ENCODE data around the gene CRMP1.
"Not testable (repeated sequence)": the region's sequence is repeated elsewhere in the genome, so short reads cannot be mapped to it uniquely, and the experiment has no call there.

Gene CRMP1

DNA sequence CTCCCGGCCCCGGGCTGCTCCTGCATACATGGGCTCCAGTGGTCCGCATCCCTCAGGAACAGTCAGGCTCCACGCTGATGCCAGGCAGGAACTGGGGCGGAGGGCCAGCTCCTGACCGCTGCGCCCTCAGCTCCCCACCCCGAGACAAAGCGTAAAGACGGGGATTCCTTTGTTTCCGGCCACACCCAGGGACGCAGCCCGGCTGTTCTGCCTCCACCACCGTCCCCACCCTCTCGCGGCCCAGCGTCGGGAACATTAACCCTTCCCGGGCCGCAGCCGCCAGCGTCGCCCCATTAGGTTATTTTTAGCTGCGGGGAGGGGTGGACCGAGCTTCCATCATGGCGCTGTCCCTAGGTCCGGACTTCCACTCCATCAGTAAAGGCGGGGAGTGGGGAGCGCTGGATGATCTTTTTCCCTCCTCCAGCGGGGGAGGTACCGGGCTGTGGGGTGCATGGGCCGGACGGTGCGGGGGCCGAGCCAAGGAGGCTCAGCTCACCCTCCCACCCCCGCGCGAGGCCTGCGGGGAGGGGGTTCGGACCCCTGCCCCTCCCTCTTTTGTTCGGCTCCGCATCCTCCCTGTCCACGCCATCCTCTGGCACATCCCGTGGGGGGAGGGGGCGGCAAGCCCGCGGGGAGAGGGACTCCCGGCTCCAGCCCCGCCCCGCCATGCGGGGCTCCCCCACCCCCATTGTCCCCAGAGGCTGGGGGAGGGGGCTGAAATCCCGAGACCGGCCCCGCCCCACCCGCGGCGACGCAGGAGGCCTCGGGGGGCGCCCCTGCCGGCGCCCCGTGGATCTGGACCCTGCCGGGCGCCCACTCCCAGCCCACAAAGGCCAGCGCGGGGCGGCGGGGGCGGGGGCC, 5.3 kb downstream of the CRMP1 start:
- DNase-seq = no peak

DNA sequence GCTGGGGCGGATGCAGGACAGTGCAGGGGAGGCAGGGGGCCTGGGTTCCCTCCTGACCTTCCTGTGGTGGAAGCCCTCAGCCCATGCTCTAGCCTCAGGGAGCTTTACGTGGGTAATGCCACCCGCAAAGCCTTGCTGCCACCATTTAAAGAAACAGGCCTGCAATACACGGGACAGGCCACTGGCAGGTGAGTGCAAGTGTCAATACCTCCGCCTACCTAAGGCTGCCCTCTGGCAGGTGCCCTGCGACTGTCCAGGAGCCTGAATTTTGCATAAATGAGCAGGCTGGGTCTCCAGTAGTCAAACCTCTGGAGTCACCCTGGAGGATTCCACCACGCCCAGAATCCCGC, 5.9 kb downstream of the CRMP1 start:
- DNase-seq = no peak

DNA sequence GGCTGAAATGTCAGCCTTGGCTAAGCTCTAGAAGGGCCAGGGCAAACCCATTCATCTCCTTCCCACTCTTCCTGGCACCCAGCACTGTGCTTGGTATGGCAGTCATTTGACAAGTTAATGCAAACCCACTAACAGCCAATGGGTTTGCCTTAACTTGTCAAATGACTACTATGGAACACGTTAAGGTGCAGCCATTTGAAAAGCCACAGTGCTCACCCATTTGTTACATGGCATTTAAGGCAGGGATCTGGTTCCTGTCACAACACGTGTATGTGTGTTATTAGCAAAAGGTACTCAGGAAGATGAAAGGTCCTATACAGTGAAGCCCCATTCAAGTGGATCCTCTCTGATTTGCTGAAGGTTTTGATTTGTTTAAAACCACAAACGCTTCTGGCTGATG, 7.2 kb downstream of the CRMP1 start:
- DNase-seq = no peak

DNA sequence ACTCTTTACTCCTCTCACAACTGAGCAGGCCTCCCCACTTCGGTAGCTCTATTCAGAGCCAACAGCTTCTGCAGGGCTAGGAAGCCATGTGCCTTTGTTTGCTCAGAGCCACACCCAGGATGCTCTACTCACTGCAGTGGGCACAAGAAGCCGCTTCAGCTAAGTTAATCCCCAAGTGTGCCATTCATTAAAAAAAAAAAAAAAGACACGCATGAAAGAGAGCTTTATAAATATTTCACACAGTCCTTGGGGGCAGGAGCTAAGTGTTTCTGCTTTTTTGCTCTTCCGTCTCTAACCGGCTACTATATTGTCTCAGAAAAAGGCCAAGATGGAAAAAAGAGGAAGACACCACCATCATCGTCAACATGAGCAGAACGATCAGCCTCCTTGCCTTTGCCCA, 8.1 kb downstream of the CRMP1 start:
- DNase-seq = no peak

DNA sequence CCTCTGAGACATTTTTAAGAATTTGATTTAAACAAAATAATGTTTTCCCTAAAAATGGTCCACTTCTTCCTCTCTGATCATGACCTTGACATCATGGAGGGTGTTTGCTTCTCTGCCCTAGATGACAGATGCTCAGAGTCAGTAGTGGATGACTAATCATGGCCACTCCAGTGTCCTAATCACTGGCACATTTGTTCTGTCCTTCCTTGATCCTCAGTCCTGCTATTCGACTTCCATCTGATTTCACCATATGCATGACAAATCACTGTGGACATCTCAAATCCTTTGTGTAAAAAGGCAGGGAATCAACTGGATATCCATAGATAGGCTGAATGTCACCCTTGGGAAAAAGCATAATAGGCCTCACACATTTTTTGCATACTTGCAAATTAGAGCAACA, 9.0 kb downstream of the CRMP1 start:
- DNase-seq = no peak

DNA sequence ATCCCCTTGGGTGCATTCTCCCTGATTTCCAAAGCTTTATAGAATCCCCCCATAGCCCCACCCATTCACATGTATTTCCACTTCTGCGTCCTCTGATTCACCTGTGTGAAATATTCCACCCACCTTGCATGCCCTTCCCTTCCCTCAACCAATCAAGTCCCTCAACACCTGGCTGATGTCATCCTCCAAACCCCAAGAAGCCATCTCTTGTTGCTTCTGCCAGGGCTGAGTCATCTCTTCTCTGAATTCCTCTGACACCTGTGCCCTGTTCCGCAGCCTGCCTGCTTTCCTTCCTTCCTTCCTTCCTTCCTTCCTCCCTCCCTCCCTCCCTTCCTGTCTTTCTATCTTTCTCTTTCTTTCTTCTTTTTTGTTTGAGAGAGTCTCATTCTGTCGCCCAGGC, 9.9 kb downstream of the CRMP1 start:
- DNase-seq = no peak

DNA sequence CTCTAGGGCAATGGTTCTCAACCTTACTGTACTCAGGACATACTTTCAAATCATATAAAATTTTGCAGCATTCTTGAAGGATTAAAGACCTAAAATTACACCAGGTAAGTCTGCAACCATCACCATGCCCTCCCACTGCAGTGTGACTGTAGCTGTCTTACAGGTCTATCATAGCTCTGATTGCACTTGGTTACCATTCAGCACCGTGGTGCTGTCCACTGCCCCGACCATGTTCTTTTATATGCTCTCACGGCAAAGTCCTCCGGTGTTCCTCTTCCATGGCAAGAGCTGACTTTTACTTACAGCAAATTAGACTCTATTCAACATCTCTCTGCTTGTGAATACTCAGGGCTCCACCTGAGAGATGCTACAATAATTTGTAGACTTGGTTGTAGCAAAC, 11.5 kb downstream of the CRMP1 start:
- no peak for DNase-seq

DNA sequence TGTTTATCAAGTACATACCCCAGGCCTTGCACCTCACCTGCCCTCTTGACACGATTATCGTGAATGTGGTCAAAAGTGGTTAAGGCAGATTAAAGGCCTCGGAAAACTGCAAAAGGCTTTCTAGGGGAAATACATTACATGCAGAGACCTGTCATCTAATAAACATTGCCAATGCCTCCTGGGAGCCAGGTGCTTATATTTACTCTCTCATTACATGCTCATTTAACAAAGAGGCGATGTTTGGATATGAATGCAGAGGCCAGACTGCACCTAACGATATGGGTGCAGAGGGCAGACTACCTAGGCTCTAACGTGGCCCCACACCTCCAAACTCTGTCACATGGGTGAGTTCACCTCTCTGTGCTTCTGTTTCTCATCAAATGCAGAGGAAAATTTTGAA, 14.5 kb downstream of the CRMP1 start:
- DNase-seq = no peak

DNA sequence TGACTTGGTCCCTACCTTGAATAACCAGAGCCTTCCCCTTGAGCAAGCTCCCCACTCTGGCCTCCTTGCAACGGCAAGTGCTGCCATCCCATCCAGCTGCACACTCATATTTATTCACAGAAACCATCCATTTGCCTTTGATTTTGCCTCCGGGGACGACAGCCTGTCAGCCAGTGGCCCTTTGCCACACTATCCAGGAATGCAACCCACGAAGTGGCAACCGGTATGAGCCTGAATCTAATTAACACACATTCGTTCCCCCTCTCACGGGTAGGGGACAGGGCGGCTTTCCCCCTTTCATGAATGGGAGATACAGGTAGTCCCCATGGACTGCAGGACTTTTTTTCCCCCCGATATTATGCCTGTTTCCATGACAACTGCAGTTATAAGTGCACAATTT, 15.5 kb downstream of the CRMP1 start:
- no peak for DNase-seq

DNA sequence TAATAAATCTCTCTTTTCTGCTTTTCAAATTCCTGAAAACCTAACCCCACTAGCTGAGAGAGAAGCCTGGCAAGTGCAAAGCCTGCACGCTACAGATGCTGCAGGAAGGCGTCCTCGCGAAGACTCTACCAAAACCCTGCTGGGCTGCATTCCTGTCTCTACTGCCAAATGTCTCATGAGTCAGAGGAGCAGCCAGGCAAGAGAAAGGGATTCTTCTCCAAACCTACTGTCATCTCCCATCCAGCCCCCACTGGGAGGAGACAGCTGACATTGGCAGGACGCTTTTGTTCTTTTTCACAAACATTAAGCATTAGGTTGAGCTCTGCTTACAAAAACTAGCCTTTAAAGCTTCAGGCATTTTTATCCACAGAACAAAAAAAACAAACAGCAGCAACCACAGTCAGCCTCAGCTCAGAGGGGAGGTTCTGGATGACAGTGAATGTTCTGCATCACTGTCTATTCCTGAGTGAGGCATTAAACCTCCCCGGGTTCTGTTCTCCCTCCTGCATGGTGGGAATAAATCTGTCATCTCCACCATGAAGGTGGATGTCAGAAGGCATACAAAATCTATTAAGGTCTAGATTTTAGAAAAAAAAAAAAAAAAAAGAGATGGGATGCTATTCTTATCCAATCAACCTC, 18.0 kb downstream of the CRMP1 start:
- DNase-seq = no peak

DNA sequence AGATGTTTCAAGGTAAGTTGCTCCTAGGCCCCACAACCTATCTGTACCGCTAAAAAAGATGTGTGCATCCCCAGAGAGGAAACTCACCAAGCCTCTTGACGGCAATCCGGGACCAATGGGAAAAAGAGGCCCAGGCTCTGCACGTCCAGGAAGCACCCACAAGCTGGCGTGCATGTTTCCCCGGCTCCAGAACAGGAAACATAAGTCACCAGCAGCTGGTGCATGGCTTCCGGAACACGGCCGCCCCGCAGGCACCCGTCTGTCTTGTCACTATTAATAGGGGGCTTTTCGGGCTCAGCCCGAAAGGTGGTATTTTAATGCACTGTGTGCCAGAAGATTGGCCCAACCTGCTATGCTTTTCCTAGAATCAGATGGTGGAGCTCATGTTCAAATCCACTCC, 22.2 kb downstream of the CRMP1 start:
- no peak for DNase-seq

DNA sequence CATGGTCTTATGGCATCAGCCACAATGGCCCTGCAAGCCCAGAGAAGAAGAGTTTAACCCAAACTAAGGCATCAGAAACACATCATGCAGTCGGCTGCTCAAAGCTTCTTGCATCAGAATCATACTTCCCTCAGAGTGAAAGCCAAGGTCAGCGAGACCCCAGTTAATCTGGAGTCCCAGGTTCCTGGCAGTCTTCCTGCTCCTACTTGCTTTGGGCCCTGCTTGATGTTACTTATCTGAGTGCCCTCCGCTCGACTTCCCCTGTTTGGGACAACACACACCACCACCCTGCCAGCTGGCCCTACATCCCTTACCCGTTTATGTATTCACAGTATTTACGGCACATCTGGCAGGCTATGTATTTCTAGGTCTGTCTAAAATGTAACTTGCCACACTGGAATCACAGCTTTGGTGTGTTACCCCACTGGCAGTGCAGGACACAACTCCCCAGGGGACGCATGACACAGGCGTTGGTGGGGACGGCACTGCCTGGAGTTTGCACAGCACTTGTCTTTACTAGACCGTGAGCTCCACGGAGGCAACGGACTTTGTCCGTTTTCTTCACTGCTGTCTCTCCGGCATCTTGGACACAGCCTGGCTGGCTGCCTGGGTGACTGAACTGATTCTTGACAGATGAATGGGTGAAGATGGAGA, 22.8 kb downstream of the CRMP1 start:
- no peak for DNase-seq

DNA sequence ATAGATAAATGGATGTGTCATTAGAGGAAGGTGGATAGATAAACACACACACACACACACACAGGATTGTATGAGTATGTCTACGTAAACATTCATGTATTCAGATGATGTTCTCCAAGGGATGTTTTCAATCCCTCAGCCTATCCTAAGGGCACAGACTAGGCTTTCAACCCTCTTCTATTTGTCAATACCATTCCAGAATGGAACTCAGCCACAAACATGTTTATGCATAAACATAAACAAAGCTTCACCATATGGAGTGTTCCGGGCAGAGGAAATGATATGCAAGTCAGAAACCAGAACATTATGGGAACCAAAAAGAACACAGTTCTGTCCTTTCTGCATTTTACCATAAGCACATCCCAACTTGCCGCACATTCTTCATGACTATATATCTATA, 25.0 kb downstream of the CRMP1 start:
- DNase-seq = no peak

DNA sequence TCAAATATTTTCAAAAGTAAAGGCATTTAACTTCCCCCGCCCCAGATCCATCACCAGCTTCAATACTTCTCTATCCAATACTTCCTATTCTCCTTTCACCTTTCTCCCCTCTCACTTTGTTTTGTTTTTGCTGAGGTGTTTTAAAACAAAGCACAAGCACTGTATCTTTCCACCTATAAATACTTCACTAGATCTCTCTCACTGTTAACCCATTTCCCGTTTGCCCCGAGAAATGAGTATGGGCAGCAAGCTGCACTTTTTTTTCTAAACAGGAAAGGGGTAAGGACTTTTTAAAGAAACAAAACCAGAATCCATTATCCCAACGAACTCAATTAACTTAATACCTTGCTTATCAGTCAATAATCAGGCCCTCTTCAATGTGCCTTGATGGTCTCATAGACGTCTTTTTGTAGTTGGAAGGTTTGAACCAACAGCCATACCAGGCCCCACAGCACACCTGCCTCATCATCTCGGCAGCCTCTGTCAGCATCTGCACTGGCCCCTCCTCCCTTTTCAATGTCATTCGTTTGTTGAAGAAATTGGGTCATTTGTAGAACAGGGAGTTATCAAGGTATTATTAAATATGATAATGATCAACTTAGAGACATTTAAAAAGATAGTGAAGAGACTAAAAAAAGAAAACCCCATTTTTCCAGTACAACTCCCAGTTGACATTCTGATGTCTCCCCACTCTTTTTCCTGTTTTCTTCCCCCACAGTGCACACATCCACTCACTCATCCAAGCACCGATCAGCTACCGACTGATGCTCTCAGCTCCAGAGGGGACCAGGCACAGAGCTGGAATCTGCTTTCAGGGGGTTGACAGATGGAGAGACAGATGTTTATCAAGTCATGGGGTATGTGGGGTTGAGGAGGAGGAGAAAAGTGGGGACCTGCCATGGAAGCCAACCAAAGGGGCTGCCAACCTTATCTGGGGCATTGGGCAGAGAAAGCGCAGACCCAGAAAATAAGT, 25.8 kb downstream of the CRMP1 start:
- DNase-seq = no peak

DNA sequence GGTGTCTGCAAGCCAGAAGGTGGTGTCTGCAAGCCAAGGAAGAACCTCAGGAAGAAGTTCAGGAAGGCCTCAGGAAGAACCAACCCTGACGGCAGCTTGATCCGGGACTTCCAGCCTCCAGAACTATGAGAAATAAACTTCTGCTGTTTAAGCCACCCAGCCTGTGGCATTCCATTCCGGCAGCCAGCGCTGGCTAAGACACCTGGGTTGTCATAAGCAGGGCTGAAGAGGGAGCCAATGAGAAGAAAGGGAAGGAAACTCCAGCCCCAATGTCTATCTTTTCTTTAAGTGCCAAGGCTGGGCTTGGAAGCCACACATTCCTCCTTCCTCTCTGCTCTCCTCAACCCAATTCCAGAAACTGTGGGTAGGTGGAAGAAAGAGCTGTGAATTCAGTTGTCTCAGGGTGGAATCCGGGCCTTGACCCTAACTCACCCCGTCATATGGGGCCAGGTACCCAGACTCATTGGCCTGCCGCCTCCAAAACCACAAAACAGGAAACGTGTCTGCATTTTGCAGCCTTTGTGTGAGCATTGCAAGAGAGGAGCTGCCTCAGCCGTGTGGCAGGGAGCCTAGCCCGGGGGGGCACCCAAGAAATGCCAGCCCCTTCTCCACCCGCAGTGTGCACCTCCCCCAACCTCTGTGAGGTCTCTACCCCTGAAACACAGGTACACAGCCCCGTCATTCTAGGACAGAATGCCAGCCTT, 26.8 kb downstream of the CRMP1 start:
- DNase-seq = no peak

DNA sequence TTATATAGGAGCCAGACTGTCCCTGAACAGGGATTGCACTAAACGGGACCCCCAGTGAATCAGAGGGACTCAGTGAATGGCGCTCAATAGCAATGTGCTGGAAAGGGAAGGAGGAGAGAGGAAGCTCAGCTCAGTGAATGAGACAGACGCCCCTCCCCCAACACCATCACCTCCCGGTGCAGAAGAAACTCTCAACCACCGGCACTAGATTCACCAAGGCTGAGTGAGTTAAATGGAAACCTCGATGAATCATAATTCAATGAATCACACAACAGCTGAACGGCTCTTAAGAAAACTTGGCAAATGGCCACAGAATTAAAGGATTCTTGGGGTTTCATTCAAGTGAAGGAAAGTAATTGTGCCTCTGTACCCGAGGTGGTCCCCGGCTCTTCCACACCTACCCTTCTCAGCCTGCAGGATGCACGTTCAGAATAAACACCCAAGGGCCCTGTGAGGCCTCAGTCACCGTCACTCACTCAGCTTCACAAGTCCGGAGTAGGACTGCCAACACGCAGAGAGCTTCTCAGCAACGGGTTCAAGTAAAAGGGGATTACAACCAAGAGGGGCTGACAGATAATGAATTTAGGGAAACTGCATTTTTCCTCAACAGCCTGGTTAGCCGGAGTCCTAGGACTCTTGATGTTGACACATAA, 29.3 kb downstream of the CRMP1 start:
- DNase-seq = no peak

DNA sequence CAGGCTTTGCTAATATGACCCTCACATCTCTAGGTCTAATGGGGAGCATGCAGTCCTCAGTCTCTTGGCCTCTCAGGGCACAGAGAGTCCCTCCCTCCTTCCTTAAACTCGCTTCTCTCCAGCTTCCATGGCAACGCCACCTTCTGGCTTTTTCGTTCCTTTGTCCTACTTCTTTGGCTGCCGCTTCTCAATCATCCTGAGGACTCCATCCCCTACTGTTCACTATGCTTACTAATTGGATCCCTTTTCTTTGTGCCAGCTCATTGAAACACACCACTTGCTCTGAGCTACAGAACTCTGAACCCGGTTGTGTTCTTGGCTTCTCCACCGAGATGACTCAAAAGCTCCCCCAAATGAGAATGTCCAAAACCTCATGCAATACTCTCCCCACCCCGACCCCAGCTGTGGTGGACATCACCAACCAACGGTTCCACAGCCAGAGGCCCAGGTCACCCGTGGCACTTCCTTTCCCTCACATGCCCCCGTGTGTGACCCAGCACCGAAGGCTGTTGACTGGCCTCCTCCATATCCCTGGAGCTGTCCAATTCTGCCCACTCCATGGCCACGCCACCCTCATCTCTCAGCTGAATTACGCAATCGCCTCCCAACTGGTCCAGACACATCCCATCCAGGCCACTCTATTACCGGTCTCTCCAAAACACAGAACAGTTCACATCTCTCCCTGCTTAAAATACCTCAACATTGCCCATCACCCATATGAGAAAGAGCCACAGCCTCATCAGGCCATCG, 34.7 kb downstream of the CRMP1 start:
- DNase-seq = no peak

DNA sequence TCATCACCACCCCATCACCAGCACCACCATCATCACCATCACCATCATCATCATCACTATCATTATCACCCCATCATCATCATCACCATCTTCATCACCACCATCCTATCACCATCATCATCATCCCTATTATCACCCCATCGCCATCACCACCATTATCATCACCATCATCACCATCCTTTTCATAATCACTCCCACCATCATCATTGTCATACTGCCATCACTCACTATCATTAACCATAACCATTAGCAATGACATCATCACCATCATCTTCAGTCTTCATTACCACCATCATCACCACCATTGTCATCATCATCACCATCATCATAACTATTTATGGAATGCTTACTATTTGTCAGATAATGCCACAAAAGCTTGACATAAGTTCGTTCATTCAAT, 35.7 kb downstream of the CRMP1 start:
- no peak for DNase-seq

DNA sequence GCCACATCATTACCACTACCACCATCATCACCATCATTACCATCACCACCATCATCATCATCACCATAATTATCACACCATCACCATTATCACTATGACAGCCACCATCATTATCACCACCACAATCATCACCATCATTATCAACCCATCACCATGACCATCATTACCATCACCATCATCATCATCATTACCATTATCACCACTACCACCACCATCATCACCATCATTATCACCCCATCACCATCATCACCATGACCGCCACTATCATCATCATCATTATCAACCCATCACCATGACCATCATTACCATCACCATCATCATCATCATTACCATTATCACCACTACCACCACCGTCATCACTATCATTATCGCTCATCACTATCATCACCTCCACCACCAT, 36.5 kb downstream of the CRMP1 start:
- DNase-seq = not testable (repeated sequence)

DNA sequence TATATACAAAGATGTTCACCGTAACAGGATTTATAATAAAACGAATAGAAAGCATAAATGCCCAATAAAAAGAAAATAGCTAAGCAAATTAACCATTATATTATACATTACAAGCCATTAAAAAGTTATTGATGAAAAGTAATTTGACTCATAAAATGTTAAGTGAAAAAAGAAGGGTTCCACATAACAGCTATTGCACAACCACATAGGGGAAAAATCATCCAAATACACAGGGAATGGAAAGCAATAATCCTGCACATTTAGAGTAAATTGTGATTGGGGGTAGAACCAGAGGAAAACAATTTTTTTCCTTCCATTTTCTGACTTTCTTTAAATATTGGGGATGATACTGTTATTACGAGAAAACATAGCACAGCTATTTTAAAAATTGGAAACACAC, 38.0 kb downstream of the CRMP1 start:
- DNase-seq = no peak
